ENCODE measurements around the gene NPDC1.

The NPDC1 gene

DNA sequence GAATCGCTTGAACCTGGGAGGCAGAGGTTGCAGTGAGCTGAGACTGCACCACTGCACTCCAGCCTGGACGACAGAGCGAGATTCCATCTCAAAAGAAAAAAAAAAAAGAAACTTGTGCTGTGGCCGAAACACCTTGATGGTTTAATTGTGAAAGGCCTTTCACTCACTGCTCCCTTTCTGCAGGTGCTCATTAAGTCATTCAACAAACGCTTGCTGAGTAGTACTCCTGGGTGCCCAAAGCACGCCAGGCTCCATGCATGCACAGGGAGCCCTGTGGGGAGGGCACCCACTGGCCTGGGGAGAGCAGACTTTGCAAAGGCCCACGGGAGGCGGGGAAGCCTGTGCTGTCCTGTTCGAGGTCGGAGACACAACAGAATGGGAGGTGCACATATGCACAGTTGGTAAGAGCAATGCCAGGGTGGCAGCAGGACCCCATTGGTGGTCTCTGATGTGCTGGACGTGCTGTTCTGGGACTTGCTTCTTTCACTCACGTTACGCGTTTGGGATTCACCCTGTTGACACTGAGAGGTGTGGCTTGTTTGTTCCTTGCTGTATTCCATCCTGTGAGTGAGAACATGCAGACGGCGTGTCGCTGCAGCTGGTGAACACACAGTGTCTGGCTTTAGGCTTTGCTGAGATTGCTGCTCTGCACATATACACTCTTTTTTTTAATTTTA is 10.9 kb upstream of the NPDC1 start:
- no peak for DNase-seq (ENCODE audit: low read depth)

DNA sequence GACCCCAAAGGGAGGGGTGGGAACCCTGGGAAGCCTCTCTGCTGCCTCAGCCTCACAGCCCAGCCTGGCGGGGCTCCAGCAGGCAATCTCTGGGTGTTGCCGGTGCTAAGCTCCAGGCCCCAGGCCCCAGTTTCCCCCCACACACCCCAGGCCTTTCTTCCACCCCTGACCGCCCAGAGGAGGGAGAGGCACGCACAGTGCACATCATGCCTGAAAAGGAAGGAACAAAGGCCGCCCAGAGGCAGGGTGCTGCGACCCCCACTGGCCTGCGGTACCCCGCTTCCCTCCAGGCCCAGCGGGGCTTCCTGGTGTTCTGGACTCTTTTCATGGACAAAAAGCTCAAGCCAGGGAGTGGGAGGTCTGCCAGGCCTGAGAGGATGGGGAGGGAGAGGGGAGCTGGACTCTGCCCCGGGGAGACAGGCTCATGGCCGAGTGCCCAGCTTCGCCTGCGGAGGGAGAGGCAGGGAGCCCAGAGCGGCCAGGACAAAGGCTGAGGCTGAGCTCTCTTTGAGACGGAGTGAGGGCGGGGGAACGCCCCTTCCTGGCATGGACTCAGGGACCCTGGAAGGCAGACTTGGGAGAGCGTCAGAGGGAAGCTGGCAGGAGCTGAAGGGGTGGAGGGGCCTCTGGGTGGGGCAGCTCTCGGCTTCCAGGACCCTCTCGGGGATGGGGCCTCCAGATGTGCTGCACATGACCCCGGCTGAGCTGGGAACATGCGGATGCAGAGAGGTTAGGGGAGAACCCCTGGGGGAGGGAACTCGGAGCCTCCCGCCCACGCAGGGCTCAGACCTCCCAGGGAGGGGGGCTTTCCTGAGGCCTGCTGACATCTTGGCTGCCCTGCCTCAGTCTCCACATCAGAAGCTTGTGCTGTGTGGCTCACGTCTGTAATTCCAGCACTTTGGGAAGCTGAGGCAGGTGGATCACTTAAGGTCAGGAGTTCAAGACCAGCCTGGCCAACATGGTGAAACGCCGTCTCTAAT is 9.7 kb upstream of the NPDC1 start:
- no peak for DNase-seq (ENCODE audit: low read depth)

DNA sequence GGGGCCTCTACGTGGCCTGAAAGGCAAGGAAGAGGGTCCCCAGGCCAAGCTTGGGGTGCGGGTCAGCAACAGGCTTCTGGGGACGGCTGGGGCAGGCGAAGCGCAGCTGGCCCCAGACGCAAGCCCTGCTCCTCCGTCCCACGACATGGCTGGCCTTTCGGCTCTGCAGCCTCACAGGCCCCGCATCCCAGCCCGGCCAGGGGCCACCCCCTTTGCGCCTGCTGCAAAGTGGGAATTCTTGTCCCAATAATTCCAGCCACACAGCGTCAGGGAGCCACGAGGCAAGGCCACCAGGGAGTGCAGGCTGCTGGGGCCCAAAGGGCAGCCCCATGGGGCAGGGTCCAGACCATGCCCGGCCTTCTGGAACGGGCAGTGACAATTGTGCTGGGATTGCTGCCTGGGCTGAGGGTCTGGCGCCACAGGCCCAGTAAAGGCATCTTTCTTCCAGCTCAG is 9.0 kb upstream of the NPDC1 start:
- no peak for DNase-seq (ENCODE audit: low read depth)

DNA sequence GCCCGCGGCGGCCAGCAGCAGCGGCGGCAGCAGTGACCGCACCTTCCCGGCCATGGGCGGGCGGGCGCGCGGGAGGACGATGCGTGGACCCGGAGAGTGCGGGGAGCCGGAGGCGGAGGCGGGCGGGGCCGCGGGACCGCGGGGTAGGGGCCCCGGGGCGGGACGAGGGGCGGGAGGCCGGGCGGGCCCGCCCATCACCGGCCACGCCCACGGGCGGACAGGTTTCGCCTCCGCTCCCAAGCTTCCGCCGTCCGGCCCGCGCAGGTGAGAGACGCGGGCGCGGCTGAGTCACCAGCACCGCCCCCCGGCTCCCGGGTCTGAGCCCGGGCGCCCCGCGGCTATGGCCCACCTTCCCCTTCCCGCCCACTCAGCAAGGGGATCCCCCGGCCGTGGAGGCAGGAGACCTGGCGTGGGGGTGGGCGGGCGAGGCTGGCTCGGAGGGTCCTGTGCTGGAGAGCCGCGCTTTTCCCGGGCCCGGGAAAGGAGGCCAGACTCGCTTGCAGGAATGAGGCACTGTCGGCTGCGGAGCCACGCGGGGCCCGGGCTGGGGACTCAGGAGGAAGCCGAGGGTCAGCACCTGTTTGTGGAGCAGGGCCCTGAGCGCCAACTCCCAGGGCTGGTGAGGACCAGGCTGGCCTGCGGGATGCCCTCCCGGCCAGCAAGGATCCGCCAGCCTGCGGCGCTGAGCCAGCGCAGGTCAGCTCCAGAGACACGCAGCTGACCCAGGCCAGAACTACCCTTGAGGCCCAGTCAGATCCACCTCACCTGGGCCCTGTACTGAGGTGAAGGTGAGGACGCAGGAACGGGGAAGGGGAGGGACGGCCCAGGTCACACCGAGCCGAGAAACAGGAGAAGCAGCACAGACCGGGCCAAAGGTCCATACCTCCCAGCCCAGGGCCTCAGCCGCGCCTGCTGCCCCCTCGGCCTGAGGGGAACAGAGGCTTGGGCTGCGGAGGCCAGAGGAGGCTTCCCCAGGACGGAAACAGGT is 8.3 kb upstream of the NPDC1 start, which contains the start of gene ENTPD2:
ENTPD2 (minus strand) TSS at position 118 of the 988 bp plus-strand sequence; CDS start at position 54, 64 bp downstream.
- no peak for DNase-seq (ENCODE audit: low read depth)

DNA sequence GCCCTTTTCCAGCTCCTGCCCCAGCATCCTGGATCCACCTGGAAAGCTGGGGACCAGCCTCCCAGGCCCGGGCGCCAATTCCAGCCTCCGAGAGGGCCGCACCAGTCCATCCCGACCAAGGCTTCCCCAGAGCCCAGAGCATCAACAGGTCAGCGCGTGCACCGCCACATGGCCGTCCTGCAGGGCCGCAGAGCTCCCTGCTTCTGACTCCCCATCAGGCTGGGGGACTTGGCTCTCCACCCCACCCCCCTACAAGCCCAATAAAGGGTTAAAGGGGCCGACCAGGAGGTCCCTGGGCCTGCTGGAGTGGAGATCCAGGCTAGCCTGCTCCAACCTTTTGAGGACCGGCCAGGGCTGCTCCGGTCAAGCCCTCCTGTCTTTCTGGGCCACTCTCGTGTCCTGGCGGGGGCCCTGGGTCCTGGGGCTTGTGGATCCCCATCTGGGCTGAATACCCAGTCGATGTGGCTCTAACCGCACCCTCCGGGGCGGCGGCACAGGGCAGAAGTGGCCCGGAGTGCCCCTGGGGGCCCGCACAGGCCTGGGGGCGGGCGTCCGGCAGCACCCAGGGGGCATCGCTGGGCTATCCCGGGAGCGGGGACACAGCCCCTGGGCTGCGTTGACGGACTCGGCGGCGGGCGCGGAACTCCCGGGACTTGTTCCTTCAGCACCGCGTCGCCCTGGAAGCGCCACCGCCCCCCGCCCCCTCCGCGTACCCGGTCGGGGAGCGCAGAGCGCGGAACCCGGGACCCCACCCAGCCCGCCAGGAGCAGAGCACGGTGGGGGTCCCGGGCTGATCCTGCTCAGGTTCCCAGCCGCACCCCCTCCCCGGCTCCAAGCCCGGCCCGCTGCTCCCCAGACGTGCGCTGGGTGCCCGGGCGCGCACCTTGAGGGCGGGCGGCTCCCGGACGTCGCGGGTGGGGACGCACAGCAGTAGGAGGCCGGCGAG is 7.3 kb upstream of the NPDC1 start:
- no peak for DNase-seq (ENCODE audit: low read depth)

DNA sequence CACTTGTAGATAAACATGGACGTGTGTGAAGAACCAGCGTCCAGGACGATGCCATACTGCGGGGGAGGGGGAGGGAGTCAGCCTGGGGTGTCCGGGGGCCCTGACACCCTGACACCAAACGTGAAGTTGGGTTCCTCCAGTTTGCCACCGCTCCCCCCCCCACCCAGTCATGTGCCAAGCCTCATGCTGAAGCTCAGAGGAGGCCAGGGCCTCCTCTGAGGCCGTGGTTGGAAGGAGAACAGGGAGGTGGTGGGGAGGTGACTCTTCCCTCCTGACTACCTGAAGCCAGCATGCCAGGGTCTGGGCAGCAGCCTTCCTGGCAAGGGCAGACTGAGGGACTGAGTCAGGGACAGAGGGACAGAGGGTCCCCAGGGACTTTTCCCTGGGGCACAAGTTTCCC is 6.3 kb upstream of the NPDC1 start:
- DNase-seq (ENCODE audit: low read depth) = no peak

DNA sequence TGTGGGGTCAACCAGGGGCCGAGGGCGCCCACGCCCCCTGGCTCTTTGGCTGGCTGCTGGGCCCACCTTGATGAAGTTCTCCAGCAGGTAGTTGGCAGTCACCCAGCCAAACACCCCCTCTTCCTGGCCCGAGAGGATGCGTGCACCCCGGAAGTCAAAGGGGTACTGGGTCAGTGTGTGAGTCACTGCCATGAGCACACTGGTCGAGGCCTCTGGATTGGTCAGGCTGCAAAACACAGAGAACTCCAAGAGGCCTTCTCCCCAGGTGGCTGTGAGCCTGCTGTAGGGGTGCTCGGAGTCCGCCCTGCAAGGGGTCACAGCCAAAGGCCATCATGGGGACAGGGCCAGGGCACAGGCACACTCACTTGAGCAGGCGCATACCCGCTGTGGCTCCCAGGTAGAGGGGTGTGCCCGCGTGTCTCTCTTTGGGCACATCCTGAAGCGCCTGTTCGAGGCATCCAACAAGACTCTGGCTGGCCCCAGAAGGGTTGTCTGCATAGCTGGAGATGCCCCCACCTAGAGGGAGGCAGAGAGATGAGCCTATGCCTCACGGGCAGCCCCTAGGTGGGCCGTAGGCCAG is 5.3 kb upstream of the NPDC1 start:
- DNase-seq (ENCODE audit: low read depth) = no peak

DNA sequence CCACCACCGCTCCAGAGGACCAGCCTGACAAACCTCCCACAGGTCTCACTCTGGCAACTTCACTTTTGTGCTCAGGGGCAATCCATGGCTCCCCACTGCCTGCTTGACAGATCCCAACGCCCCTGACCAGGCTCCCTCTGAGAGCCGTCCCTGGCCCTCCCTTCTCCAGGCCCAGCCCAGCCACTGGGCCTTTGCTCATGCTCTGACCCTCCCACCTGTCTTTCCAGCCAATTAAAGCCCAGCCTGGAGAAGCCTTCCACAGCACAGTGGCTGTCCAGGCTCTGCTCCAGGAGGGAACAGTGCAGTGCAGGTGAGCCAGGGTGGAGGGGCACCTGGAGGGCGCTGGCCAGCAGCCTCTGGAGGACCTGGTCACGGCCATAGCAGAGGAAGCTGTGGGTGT is 4.6 kb upstream of the NPDC1 start:
- no peak for DNase-seq (ENCODE audit: low read depth)

DNA sequence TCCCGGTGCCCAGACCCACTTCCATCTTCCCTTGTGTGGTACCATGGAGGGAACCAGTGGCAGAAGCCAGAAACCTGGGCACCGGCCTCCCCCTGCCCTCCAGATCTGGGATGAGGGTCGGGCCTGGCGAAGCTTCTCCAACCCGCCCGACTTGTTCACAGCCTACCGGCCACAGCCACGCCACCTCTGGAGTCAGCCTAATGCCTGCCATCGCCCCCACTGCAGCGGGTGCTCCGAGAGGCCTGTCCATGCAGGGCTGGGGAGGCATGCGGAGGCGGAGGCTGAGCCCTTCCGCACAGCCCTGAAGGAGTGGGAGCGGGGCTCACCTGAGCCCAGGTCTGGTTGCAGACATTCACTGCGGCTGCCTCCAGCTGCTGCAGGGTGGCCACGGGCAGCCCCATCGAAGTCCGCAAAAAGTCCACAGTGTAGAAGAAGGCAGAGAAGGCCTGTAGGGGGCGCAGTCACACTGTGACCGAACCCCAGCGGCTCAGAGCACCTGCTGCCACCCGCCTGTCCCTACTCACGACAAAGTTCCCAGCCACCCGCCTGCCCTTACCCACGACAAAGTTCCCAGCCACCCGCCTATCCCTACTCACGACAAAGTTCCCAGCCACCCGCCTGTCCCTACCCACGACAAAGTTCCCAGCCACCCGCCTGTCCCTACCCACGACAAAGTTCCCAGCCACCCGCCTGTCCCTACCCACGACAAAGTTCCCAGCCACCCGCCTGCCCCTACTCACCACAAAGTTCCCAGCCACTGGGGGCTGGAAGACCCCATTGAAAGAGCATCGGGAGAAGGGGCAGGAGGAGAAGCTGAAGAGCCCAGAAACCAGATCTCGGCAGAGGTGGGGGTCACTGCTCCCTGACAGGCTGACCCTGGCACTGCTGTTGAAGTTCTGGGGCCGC is 3.8 kb upstream of the NPDC1 start:
- DNase-seq (ENCODE audit: low read depth) = no peak

DNA sequence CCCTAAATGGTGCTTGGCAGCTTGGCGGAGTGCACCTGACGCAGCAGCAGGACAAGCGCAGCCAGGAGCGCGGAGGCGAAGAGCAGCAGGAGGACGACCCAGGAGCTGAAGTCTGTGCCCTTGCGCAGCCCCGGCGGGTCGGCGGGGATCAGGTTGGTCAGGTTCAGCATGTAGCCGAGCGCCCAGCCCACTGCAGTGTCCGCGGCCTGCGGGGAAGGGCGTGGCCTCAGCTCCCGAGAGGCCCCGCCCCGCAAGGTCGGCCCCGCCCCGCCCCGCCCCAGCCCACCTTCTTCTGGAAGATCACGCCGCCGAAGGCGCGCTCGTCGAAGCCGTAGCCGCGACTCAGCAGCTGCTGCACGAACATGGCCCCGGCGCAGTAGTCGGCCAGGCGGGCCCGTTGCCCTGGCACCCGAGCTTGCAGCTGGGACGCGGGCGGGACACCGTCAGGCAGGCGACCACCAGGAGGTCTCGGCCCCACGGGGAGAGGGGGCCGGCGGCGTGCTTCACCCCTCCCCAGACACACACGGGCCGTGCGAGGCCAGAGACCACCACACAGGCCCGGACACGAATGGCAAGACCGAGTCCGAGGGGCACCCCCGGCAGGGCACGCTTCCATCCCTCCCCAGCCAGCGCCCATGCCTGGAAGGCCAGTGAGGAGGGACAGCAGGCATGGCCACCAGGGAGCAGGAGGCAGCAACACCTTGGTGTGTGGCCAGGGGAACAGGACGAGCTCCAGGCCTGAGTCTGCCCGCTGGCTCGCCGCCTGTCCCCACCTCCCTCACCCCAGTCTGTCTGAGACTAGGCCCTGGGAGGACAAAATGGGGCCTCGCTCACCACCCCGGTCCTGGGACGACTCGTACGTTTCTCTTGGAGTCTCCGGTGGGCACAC is 2.9 kb upstream of the NPDC1 start:
- DNase-seq (ENCODE audit: low read depth) = no peak

DNA sequence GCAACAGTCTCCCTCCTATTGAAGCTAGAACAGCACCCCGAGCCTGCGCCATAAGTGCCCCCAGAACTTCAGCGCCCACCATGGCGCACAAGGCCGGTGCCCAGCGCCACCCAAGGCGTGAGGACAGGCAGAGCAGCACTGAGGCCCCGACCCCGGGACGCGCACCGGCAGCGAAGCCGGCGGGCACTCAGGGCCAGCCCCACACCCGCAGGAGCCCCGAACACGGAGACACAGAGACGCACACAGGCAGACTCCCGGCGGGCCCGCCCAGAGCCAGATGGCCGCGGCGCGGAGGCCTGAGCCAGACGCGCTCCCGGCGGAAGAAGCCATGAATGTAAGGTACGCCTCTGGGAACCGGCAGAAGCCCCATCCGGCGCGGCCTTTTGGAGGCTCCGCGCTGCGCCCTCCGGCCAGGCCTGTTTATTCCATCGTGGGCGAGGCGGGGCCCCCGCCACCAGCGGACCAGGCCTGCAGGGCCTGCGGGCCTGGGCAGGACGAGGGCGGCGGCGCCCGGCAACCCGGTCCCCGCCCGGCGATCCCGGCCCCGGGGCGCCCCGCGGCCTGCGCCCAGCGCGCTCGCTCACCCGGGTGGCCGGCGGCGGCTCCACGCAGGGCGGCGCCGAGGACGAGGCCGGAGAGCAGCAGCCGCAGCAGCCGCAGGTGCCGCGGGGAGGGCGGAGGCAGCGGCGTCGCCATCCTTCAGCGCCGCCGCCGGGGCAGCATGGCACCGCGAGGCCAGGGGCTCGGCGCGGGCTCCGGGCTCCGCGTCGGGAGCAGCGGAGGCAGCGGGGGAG is 486 bp downstream of the NPDC1 start:
- no peak for DNase-seq (ENCODE audit: low read depth)

DNA sequence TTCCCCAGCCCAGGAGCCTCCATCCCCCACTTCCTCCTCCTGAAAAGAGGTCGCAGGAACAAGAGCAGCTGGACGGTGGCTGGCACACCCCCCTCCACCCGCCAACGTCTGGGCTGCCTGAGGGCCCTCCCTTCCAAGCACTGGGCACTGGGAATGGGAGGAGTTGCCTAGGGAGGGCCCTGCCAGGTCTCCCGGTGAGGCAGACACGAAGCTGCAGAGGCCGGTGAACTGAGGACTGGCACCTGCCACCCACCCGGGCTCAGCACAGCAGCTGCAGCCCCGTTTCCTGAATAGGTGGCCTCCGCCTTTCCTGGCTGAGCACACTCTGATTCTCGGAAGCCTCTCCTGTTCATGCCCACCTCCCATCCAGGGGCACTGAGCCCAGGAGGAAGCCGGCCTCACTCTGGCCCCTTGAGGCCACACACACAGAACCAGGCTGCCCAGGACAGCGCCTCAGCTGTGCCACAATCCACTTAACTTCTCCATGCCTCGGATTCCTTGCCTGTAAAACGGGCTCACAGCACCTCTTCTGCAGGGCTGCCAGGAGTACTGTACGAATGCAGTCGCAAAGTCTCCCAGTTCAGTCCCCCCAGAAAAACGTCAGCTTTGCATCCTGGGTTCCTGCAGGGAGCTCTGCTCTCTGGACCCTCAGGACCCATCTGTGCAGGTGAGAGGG is 1.3 kb downstream of the NPDC1 start:
- no peak for DNase-seq (ENCODE audit: low read depth)

DNA sequence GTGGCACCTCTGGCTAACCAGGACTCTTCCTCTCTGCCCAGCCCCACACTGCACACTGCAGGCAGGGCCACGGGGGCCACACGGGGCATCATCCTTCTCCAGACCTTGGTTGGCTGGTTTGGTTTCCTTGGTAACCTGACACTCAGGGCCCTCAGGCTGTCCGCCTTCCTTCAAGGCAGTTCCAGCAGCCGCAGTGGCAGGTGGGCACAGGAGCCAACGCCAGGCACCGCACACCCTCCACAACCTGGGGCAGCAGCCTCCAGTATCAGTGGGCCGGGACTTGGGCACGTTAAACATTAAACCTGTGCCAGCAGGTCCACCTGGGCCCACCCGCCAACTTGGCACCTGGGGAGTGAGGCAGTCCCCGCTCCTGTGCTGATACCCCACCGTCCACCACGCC is 1.9 kb downstream of the NPDC1 start:
- no peak for DNase-seq (ENCODE audit: low read depth)

DNA sequence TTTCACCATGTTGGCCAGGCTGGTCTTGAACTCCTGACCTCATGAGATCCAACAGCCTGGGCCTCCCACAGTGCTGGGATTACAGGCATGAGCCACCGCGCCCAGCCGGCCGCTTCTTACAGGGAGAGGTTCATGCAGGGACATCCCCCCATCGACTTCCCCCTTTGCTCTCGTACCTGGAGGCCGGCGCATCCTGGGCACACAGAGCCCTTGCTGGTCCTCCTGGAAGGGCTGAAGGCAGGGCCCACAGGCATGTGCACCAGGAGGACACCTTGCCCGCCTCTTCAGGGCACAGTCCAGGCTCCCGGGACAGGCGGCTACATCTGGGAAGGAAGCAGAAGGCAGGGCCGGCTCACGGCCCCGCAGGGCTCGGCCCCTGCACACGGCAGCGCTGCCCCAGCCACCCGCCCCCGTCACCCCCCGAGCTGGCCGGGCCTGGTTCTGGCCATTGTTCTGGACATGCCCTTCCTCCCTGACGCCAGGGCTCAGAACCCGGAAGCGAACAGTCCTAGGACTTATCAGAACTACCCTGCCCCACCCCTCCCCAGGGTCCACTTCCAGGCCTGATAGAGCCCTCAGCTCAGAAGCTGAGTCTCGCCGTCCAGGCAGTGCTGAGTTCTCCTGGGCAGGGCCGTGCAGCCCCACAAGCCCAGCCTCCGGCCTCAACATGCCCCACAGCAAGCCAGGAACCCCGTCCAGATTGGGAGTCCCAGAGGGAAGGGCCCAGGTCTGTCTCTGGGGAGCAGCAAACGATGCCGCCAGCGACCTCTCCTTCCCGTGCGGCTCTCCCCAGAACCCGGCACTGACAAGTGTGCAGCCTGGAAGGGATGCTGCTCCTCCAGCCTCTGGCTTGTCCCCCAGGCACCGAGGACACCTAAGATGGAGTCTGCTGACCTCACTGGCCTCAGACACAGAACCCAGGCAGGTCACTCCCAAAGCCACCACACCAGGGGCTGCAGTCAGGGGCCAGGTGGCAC is 2.9 kb downstream of the NPDC1 start:
- no peak for DNase-seq (ENCODE audit: low read depth)

DNA sequence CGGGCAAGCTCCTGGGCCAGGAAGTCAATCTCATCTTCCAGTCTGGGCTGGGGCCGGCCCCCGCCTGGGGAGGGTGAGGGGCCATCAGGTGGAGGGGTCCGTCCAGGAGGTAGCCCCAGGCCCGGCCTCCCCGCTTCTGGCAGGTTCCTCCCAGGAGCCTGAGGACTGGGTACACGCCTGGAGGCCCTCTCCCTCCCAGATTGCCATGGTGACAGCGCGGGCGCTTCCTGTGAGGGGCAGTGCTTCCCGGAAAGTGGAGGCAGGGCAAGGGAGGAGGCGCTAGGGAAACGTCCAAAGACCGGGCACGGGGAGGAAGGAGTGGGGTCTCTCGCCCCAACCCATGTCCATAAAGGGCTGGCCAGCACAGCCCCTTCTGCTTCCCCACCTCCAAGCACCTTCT is 4.9 kb downstream of the NPDC1 start:
- DNase-seq (ENCODE audit: low read depth) = no peak

DNA sequence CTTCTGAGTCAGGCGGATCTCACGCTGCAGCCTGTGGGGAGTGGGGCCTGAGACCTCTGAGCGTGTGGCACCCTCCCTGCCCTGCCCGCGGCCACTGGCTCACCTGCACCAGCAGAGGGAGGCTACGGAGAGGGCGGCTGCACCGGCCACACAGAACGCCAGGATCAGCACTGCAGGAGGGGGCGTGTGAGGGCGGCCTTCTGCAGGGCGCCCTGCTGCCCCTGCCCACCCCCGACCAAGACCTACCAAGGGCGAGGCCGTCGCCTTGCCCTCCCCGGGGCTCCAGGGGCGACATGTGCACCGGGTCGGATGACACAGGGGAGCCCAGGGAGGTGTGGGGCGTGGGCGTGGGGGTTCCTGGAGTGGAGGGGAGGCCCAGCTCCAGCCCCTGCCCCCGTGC is 5.4 kb downstream of the NPDC1 start:
- DNase-seq (ENCODE audit: low read depth) = no peak

Data from stromal cell of bone marrow (primary cell).